Astrocyte (in vitro differentiated cells and primary cell): Measurements from ENCODE around the gene ATP2C2.

ENCODE experiments used
- CTCF ChIP-seq: IDR thresholded peaks from 2 replicates; pipeline ENCODE4 v1.5.1; 2011; ENCODE audit warnings: low read depth, mild to moderate bottlenecking, inconsistent platforms, low read length, moderate library complexity; ENCODE audit not compliant: insufficient read depth
- EZH2 ChIP-seq: IDR thresholded peaks from 2 replicates; pipeline ENCODE4 v1.6.1; 2012; ENCODE audit warnings: mild to moderate bottlenecking, low read length, inconsistent platforms; ENCODE audit not compliant: insufficient read depth

- TF ChIP-seq CTCF (no peak), EZH2 (no peak)
Measured at GRCh38 chr16:84379008-84379708, 10.8 kb downstream of the ATP2C2 start.
